Measurements from ENCODE around the gene POLE. TPM values are rescaled to one million over a fixed set of nuclear protein-coding genes. Genes with fewer than 3 reads are reported as not detected.
A peak's percentile ranks its signal among the peaks of the same experiment; 100 is the strongest.

POLE gene
- total and polyA plus RNA-seq, 11 donors: 5.3 to 18.6 (median 9.8) TPM

- TF ChIP-seq CTCF (IDR thresholded peaks at IDR 0.05) (no peak), POLR2A (IDR thresholded peaks at IDR 0.05) (no peak)
- no peaks in the 10 kb centered on the region for H3K27me3 ChIP-seq
- peaks cover 0 to 5% (median 0%) of the 10 kb centered on the region in 12 donors for H3K4me1 ChIP-seq
- no peaks in the 10 kb centered on the region for H3K9me3 ChIP-seq
- DNase-seq (peak in 1 of 5 donors; percentile 20), ATAC-seq (no peak)
- H3K27ac ChIP-seq: no peak overlapping the region
- H3K4me3 ChIP-seq: no peak overlapping the region
- WGBS, 4 donors: 93 to 94% (median 94%) methylated on average over 24 to 25 of the region's 25 CpGs
- peaks cover 0 to 95% (median 89%) of the 10 kb centered on the region in 9 donors for H3K36me3 ChIP-seq
- intact Hi-C loops (cut with DNase I): no loop called here
Measured at GRCh38 chr12:132720606-132721345, 33.6 kb upstream of the POLE start.

DNA sequence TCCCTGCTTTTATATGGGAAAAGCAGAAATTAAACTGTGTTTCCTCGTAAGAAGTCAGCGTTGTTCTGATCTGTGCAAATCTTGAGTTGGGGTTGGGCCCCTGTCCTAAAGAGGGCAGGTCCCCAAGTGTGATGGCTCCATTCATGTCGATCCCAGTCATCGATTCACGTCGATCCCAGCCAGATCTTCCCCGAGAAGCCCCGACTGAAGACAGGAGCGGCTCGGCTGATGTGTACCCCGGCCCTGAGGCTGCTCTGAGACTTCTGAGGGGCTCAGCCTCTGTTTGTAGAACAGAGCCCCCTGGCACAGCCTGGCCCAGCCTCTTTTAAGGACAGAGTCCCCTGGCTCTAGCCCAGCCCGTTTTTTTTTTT is 32.8 kb upstream of the POLE start:
- Histone ChIP-seq H3K9me3 (no peaks in the 10 kb centered on the region), H3K4me3 (no peak overlapping the region), H3K27ac (no peak overlapping the region), H3K27me3 (no peaks in the 10 kb centered on the region), H3K4me1 (peaks cover 0 to 5% (median 0%) of the 10 kb centered on the region in 12 donors), H3K36me3 (peaks cover 0 to 93% (median 89%) of the 10 kb centered on the region in 9 donors)
- DNase-seq (no peak), ATAC-seq (no peak)
- 90 to 94% (median 91%) methylated on average over 12 of the region's 12 CpGs for WGBS, 4 donors
- TF ChIP-seq POLR2A (IDR thresholded peaks at IDR 0.05): no peak
- no peak for TF ChIP-seq CTCF (IDR thresholded peaks at IDR 0.05)
- intact Hi-C loops (cut with DNase I): no loop called here

DNA sequence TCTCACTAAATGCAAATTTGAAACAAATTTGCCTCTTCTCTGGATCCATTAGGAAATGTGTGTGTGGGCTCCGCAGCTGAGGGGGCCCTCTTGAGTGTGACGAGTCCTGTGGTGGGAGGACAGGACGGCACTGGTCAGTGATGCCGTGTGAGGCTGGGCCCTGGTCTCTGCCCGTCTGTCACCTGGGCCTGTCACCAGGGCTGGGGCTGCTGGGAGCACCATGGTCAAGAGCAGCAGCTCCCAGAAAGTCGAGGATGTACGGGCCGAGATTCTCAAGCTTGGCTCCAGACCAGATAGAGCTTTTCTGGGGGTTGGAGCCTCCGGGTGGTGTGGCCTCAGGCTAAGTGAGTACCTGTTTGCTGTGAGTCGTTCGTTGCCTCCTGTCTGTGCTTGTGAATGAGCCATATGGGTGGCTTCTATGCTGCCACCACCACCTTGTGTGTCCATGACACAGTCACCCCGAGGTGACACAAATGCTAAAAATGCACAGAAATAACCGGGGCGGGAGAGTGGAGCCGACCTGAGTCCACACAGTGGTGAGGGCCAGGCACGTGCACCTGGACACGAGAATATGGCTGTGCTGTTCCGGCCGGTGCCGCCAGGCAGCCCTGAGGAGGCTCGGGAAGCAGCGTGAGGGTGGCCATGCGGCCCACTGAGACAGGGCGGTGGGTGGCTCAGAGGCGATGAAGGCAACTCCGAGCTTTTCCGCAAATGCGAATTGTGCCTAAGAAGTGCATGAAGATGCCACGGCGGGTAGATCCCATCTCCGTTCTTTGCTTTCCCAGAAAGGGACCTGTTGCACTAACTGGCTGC is 32.2 kb upstream of the POLE start:
- Histone ChIP-seq H3K9me3 (no peaks in the 10 kb centered on the region), H3K27ac (no peak overlapping the region), H3K36me3 (peaks cover 0 to 91% (median 86%) of the 10 kb centered on the region in 9 donors), H3K4me1 (peaks cover 0 to 5% (median 0%) of the 10 kb centered on the region in 12 donors), H3K4me3 (no peak overlapping the region), H3K27me3 (no peaks in the 10 kb centered on the region)
- no peak for TF ChIP-seq POLR2A (IDR thresholded peaks at IDR 0.05)
- no peak for TF ChIP-seq CTCF (IDR thresholded peaks at IDR 0.05)
- DNase-seq (peak in 1 of 5 donors; percentile 43), ATAC-seq (no peak)
- 88 to 95% (median 93%) methylated on average over 30 to 31 of the region's 31 CpGs for WGBS, 4 donors
- intact Hi-C loops (cut with DNase I): no loop called here

DNA sequence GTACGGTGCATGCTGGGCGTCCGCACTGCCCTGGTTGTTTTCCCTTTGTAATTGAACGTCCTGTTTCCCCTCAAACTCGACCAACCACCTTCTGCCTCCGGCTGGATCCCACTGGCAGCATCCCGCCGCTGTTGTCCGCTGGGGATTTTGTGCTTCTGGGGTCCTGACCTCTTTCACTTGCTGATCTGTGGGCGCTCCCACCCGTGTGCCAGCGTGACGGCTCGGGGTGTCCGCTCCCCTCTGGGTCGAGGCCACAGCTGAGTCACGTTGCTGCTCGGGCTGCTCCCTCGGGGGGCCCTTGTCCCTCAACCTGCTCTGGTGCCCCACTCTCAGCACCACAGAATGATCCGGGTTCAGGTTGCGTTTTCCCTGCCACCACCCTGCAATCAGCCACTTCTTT is 31.5 kb upstream of the POLE start:
- 92 to 97% (median 92%) methylated on average over 15 to 21 of the region's 21 CpGs for WGBS, 4 donors
- H3K36me3 ChIP-seq: peaks cover 0 to 84% (median 79%) of the 10 kb centered on the region in 9 donors
- no peak overlapping the region for H3K27ac ChIP-seq
- no peaks in the 10 kb centered on the region for H3K9me3 ChIP-seq
- peak in 1 of 5 donors; percentile 51 for DNase-seq
- intact Hi-C loops (cut with DNase I): no loop called here
- TF ChIP-seq POLR2A (IDR thresholded peaks at IDR 0.05) (no peak), CTCF (IDR thresholded peaks at IDR 0.05) (no peak)
- no peak overlapping the region for H3K4me3 ChIP-seq
- no peaks in the 10 kb centered on the region for H3K27me3 ChIP-seq
- ATAC-seq: no peak
- H3K4me1 ChIP-seq: peaks cover 0 to 5% (median 0%) of the 10 kb centered on the region in 12 donors

All from heart left ventricle (tissue), 16 donors.